ENCODE results near the gene MIB2. TPM values are rescaled to one million over a fixed set of nuclear protein-coding genes. Genes with fewer than 3 reads are reported as not detected.
A peak's percentile ranks its signal among the peaks of the same experiment; 100 is the strongest.

The MIB2 gene
- total RNA-seq, 1 donor from 2014 or later, result 49.6 TPM

GRCh38 chr1:1598051-1598719 is 17.1 kb upstream of the MIB2 start:
- H3K4me3 ChIP-seq (ENCODE audit: low read length in 3 of 3), result no peak overlapping the region
- H3K9me3 ChIP-seq (ENCODE audit: control insufficient read depth in 3 of 3, low read length in 3 of 3), result no peaks in the 10 kb centered on the region
- peaks cover 51 to 62% (median 55%) of the 10 kb centered on the region in 3 donors for H3K27me3 ChIP-seq (ENCODE audit: control insufficient read depth in 3 of 3, insufficient read depth in 3 of 3, low read length in 3 of 3)
- H3K9ac ChIP-seq (ENCODE audit: low read depth in 1 of 3, low read length in 3 of 3), result peak overlapping the region in 1 of 3 donors; percentile 33
- no peaks in the 10 kb centered on the region for H3K36me3 ChIP-seq (ENCODE audit: control insufficient read depth in 3 of 3, insufficient read depth in 3 of 3, low read length in 3 of 3)
- peaks cover 3 to 22% (median 9%) of the 10 kb centered on the region in 3 donors for H3K4me1 ChIP-seq (ENCODE audit: control insufficient read depth in 3 of 3, insufficient read depth in 3 of 3, low read length in 3 of 3)
- H3K27ac ChIP-seq (ENCODE audit: low read depth, low read length), result no peak overlapping the region

GRCh38 chr1:1598720-1599029 is 16.6 kb upstream of the MIB2 start:
- H3K4me1 ChIP-seq (ENCODE audit: control insufficient read depth in 3 of 3, insufficient read depth in 3 of 3, low read length in 3 of 3), result peaks cover 3 to 22% (median 9%) of the 10 kb centered on the region in 3 donors
- H3K9me3 ChIP-seq (ENCODE audit: control insufficient read depth in 3 of 3, low read length in 3 of 3), result no peaks in the 10 kb centered on the region
- H3K9ac ChIP-seq (ENCODE audit: low read depth in 1 of 3, low read length in 3 of 3), result no peak overlapping the region
- no peak overlapping the region for H3K27ac ChIP-seq (ENCODE audit: low read depth, low read length)
- H3K36me3 ChIP-seq (ENCODE audit: control insufficient read depth in 3 of 3, insufficient read depth in 3 of 3, low read length in 3 of 3), result no peaks in the 10 kb centered on the region
- H3K27me3 ChIP-seq (ENCODE audit: control insufficient read depth in 3 of 3, insufficient read depth in 3 of 3, low read length in 3 of 3), result peaks cover 56 to 63% (median 60%) of the 10 kb centered on the region in 3 donors
- H3K4me3 ChIP-seq (ENCODE audit: low read length in 3 of 3), result no peak overlapping the region

- Histone ChIP-seq H3K4me1 (ENCODE audit: control insufficient read depth in 3 of 3, insufficient read depth in 3 of 3, low read length in 3 of 3) (peaks cover 3 to 22% (median 9%) of the 10 kb centered on the region in 3 donors), H3K4me3 (ENCODE audit: low read length in 3 of 3) (peak overlapping the region in 1 of 3 donors; percentile 27), H3K9ac (ENCODE audit: low read depth in 1 of 3, low read length in 3 of 3) (no peak overlapping the region), H3K9me3 (ENCODE audit: control insufficient read depth in 3 of 3, low read length in 3 of 3) (no peaks in the 10 kb centered on the region), H3K27ac (ENCODE audit: low read depth, low read length) (no peak overlapping the region), H3K36me3 (ENCODE audit: control insufficient read depth in 3 of 3, insufficient read depth in 3 of 3, low read length in 3 of 3) (no peaks in the 10 kb centered on the region), H3K27me3 (ENCODE audit: control insufficient read depth in 3 of 3, insufficient read depth in 3 of 3, low read length in 3 of 3) (peaks cover 57 to 69% (median 64%) of the 10 kb centered on the region in 3 donors)
Measured at GRCh38 chr1:1599030-1599934, 16.0 kb upstream of the MIB2 start.

- Histone ChIP-seq H3K4me1 (ENCODE audit: control insufficient read depth in 3 of 3, insufficient read depth in 3 of 3, low read length in 3 of 3) (peaks cover 3 to 22% (median 9%) of the 10 kb centered on the region in 3 donors), H3K36me3 (ENCODE audit: control insufficient read depth in 3 of 3, insufficient read depth in 3 of 3, low read length in 3 of 3) (no peaks in the 10 kb centered on the region), H3K4me3 (ENCODE audit: low read length in 3 of 3) (peak within 1 kb of the TSS in 1 of 3 donors; percentile 27), H3K9ac (ENCODE audit: low read depth in 1 of 3, low read length in 3 of 3) (no peak within 1 kb of the TSS), H3K9me3 (ENCODE audit: control insufficient read depth in 3 of 3, low read length in 3 of 3) (no peaks in the 10 kb centered on the region), H3K27ac (ENCODE audit: low read depth, low read length) (no peak within 1 kb of the TSS), H3K27me3 (ENCODE audit: control insufficient read depth in 3 of 3, insufficient read depth in 3 of 3, low read length in 3 of 3) (peaks cover 65 to 75% (median 73%) of the 10 kb centered on the region in 3 donors)
Measured at GRCh38 chr1:1599935-1600860, 15.1 kb upstream of the MIB2 start, which contains the start of gene FNDC10. FNDC10 (minus strand) TSS chr1:1600135; CDS start chr1:1600015, 120 bp downstream.

GRCh38 chr1:1600861-1601563 is 14.3 kb upstream of the MIB2 start:
- Histone ChIP-seq H3K4me3 (ENCODE audit: low read length in 3 of 3) (peak overlapping the region in 1 of 3 donors; percentile 21), H3K27me3 (ENCODE audit: control insufficient read depth in 3 of 3, insufficient read depth in 3 of 3, low read length in 3 of 3) (peaks cover 65 to 75% (median 73%) of the 10 kb centered on the region in 3 donors)

GRCh38 chr1:1601564-1602303 is 13.6 kb upstream of the MIB2 start:
- H3K27me3 ChIP-seq (ENCODE audit: control insufficient read depth in 3 of 3, insufficient read depth in 3 of 3, low read length in 3 of 3), result peaks cover 65 to 71% (median 68%) of the 10 kb centered on the region in 3 donors

More at GRCh38 chr1:1600861-1601563, 14.3 kb upstream of the MIB2 start:
- no peaks in the 10 kb centered on the region for H3K9me3 ChIP-seq (ENCODE audit: control insufficient read depth in 3 of 3, low read length in 3 of 3)
- no peaks in the 10 kb centered on the region for H3K36me3 ChIP-seq (ENCODE audit: control insufficient read depth in 3 of 3, insufficient read depth in 3 of 3, low read length in 3 of 3)
- no peak overlapping the region for H3K27ac ChIP-seq (ENCODE audit: low read depth, low read length)
- peaks cover 3 to 22% (median 9%) of the 10 kb centered on the region in 3 donors for H3K4me1 ChIP-seq (ENCODE audit: control insufficient read depth in 3 of 3, insufficient read depth in 3 of 3, low read length in 3 of 3)
- no peak overlapping the region for H3K9ac ChIP-seq (ENCODE audit: low read depth in 1 of 3, low read length in 3 of 3)

GRCh38 chr1:1602304-1602967 is 12.9 kb upstream of the MIB2 start:
- Histone ChIP-seq H3K9me3 (ENCODE audit: control insufficient read depth in 3 of 3, low read length in 3 of 3) (no peaks in the 10 kb centered on the region), H3K36me3 (ENCODE audit: control insufficient read depth in 3 of 3, insufficient read depth in 3 of 3, low read length in 3 of 3) (no peaks in the 10 kb centered on the region), H3K9ac (ENCODE audit: low read depth in 1 of 3, low read length in 3 of 3) (no peak overlapping the region), H3K4me1 (ENCODE audit: control insufficient read depth in 3 of 3, insufficient read depth in 3 of 3, low read length in 3 of 3) (peaks cover 3 to 21% (median 9%) of the 10 kb centered on the region in 3 donors), H3K27me3 (ENCODE audit: control insufficient read depth in 3 of 3, insufficient read depth in 3 of 3, low read length in 3 of 3) (peaks cover 61 to 70% (median 63%) of the 10 kb centered on the region in 3 donors), H3K27ac (ENCODE audit: low read depth, low read length) (no peak overlapping the region), H3K4me3 (ENCODE audit: low read length in 3 of 3) (no peak overlapping the region)

More at GRCh38 chr1:1601564-1602303, 13.6 kb upstream of the MIB2 start:
- peaks cover 3 to 22% (median 9%) of the 10 kb centered on the region in 3 donors for H3K4me1 ChIP-seq (ENCODE audit: control insufficient read depth in 3 of 3, insufficient read depth in 3 of 3, low read length in 3 of 3)
- no peaks in the 10 kb centered on the region for H3K36me3 ChIP-seq (ENCODE audit: control insufficient read depth in 3 of 3, insufficient read depth in 3 of 3, low read length in 3 of 3)
- no peaks in the 10 kb centered on the region for H3K9me3 ChIP-seq (ENCODE audit: control insufficient read depth in 3 of 3, low read length in 3 of 3)
- H3K27ac ChIP-seq (ENCODE audit: low read depth, low read length), result no peak overlapping the region
- no peak overlapping the region for H3K9ac ChIP-seq (ENCODE audit: low read depth in 1 of 3, low read length in 3 of 3)
- no peak overlapping the region for H3K4me3 ChIP-seq (ENCODE audit: low read length in 3 of 3)

- Histone ChIP-seq H3K4me3 (ENCODE audit: low read length in 3 of 3) (no peak overlapping the region), H3K4me1 (ENCODE audit: control insufficient read depth in 3 of 3, insufficient read depth in 3 of 3, low read length in 3 of 3) (peaks cover 3 to 15% (median 3%) of the 10 kb centered on the region in 3 donors), H3K27ac (ENCODE audit: low read depth, low read length) (no peak overlapping the region), H3K9ac (ENCODE audit: low read depth in 1 of 3, low read length in 3 of 3) (no peak overlapping the region), H3K27me3 (ENCODE audit: control insufficient read depth in 3 of 3, insufficient read depth in 3 of 3, low read length in 3 of 3) (peaks cover 55 to 64% (median 57%) of the 10 kb centered on the region in 3 donors), H3K9me3 (ENCODE audit: control insufficient read depth in 3 of 3, low read length in 3 of 3) (no peaks in the 10 kb centered on the region), H3K36me3 (ENCODE audit: control insufficient read depth in 3 of 3, insufficient read depth in 3 of 3, low read length in 3 of 3) (no peaks in the 10 kb centered on the region)
Measured at GRCh38 chr1:1602968-1603506, 12.3 kb upstream of the MIB2 start.
